GM21619 (cell line): ENCODE measurements around the gene ARMH1.

Source experiments
- ATAC-seq: cut with Tn5 transposase; IDR thresholded peaks from one replicate; pipeline ENCODE4 v1.9.1; 2021; ENCODE audit not compliant: unreplicated experiment

ARMH1 gene

DNA sequence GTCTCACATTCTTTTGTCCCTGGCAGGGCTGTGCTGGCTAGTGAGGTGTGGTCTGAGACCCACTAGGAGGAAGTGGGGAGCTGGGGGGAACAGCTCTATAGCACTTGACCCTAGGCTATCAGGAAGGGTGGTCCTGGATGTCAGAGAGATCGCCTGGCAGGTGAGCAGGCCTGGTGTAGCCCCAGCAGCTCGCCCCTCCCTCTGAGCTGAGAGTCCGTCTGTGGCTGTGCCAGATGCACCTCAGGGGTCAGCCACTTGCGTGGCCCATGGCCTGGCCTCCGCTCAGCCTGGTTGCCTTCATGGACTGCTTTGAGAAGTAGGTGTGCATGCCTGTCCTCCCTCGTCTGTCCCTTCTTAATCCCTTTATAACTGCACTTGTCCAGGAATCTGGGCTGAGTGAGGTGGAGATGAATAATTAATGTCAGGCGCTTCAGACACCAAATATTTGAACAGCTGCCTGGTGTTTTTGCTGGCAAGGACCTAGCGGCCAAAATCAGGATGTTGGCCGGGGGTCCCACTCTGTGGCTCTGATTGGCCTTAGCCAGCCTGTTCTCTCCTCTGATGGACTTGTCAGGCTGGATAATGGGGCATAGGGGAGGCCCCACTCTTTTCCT, 30.7 kb upstream of the ARMH1 start:
- ATAC-seq = no peak

DNA sequence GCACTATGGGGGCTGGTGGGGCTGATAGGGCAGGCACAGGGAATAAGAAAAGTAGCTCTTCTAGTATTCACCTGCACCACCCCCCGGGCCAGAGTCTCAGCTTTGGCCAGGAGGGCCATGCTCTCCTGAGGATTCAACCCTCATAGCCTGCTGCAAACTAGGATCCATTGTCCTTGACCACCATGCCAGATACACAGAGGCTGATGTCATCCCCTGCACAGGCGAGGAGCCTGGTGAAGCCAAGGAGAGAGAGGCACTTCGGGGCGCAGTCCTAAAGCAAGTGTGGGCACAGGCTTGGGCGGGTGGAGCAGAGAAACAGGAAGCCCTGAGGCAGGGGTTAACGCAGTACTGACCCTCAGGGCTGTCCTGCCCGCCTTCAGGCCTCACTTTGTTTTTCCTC, 29.7 kb upstream of the ARMH1 start:
- no peak for ATAC-seq

DNA sequence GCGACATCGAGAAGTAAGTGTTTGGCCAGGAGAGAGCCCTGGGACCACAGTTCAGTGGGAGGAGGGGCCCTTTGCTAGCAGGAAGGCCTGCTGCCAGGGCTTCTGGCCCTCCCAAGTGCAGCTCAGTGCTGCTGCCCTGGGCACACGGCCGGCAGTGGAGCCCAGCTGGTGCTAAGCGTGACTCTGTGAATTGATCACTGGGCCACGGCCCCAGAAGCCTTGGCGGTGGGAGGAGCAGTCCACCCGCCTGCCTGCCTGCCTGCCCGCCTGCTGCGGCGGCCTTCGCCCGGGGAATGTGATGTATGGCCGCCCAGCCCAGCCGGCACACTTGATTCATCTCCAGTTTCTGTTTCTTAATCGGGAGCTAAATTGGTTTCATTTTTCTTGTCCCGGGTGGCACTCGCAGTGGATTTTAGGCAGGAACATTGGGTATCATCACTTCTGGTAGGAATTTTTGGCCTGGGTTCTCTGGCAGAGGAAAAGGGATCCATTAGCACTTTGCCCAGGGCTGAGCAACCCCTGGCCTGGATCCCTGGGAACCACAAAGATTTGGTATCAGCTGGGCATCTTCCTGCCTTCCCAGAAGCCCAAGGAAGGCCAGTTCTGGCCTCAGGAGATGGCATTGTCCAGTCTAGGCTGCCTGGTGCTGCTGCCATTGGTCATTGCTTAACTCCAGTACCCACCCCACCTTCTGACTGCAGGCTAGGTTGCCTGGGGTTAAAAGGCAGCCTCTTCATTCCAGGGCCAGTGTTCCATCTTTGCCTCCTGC, 28.9 kb upstream of the ARMH1 start:
- ATAC-seq = no peak

DNA sequence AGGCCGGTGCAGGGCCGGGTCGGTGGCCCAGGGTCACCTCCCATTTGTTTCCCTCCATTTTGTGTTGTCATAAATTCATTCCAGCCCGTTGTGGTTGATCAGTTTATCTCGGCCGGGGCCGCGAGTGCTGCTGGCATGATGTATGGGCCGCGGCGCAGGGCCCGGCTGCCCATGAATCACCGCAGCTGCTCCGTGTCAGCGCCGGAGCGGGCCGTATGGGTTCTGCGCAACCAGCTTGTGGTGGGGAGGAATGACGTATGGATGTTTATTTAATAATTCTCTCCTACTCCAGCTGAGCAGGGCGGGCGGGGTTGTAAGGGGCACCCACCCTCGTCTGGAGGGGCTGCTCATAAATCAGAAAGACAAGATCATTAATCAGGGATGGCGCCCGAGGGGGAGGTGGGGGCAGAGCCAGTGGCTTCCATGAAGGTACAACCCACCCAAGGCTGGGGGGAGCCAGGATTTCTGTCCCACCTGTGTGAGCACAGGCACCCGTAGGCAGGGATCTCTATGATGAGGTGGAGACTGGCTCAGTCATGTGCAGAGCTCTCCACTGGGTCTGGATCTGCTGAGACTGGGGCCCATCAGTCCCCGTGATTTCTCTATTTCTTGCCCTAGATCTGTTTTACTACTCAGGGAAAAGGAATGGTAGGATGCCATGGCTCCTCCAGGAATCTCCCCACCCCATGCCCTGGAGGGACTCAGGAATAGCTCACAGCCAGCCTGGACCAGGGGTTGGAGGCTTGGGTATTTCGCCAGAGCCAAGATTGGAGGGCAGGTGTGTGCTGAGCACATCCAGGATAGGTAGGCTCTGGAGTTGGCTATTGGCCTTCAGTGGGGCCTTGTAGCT, 28.0 kb upstream of the ARMH1 start:
- ATAC-seq = no peak

DNA sequence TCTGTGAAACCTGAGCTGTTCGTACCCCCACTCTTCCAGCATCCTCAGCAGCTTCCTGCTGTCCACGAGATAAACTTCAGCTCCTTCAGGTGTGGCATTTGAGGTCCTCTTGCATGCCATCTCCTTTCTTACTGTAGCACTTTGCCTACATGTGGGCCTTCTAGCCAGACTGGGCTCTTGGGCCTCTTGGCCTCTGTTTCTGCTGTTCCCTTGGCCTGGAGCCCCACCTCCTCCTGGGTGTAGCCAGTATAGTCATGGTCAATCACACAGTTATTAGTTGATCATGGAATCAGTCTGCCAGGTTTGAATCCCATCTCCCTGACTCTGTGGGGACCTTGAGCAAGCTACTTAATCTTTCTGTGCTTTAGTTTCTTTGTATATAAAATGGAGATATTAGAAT, 26.6 kb upstream of the ARMH1 start:
- ATAC-seq = no peak

DNA sequence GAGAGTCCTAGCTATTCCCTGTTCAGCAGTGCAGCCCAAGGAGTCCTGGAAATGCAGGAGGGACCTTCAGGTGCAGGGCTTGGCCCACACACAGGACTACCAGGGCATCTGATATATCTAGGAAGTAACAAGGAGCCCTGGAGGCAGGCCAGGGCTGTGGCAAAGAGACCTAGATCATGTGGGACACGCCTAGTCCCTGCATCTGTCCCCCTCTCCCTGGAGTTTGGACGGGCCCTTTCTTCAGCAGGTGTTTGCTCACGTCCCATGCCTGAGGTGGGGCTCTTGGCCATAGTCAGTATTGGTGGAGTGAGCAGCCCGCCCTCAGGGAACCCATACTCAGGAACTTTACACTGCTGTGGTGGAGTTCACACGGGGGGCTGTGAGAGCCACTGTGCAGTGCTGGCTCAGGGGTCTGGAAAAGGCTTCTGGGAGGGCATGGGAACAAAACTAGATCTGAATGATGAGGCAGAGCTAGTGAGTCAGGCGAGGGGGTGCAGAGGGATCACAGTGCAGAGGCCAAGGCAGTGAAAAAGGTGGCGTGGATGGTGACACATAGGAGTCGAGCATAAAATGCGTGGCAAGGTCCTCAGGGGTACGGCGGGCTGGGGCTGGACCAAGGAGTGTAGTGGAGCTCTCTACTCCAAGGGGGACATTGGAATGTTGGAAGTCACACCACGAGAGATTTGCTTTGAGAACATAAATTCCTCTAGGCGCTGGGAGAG, 25.8 kb upstream of the ARMH1 start:
- no peak for ATAC-seq

- ATAC-seq = no peak
Measured at GRCh38 chr1:44649788-44650158, 24.7 kb upstream of the ARMH1 start.

- no peak for ATAC-seq
Measured at GRCh38 chr1:44650159-44650831, 24.2 kb upstream of the ARMH1 start.

- no peak for ATAC-seq
Measured at GRCh38 chr1:44651069-44651468, 23.4 kb upstream of the ARMH1 start.

GRCh38 chr1:44652445-44653106, 21.9 kb upstream of the ARMH1 start:
- no peak for ATAC-seq

DNA sequence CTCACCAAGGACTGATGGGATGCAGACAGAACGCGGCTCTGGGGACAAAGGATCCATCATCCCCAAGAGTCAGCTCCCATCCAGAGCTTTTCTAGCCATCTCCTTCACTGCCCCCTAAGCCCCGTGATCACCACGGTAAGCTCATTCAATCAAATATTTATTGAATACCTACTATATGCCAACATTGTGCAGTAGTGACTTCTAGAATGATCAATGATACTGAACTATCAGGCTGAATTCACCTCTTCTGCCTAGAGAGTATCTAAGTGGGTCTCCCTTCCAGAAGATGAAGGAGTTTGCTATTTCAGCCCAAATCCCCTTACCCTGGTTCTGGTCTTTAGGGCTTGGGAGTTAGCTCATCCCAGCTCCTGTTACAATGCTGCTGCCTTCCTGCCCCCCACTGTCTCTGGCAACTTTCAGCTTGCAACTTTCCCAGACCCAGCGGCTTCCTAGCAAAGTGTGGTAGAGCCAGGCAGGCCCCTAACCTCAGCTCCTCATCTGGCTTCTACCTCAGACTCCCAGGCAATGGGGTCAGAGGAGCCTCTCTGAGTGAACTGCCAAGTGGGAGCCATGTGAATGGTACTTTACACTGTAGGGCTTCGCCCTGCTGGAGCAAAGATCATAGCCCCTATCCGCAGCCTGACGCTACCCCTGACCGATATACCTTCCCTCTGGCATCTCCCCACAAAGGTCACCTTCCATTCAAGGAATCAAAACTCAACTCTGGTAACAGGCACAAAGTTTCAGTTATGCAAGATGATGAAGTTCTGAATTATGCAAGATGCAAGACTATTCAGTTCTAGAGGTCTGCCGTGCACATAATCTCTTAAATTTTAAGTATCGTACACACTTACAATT, 21.2 kb upstream of the ARMH1 start:
- no peak for ATAC-seq

GRCh38 chr1:44654621-44655187, 19.8 kb upstream of the ARMH1 start:
- no peak for ATAC-seq

- ATAC-seq = no peak
Measured at GRCh38 chr1:44655609-44656008, 18.9 kb upstream of the ARMH1 start.

- no peak for ATAC-seq
Measured at GRCh38 chr1:44659566-44659965, 14.9 kb upstream of the ARMH1 start.

GRCh38 chr1:44660176-44660575, 14.3 kb upstream of the ARMH1 start:
- no peak for ATAC-seq

DNA sequence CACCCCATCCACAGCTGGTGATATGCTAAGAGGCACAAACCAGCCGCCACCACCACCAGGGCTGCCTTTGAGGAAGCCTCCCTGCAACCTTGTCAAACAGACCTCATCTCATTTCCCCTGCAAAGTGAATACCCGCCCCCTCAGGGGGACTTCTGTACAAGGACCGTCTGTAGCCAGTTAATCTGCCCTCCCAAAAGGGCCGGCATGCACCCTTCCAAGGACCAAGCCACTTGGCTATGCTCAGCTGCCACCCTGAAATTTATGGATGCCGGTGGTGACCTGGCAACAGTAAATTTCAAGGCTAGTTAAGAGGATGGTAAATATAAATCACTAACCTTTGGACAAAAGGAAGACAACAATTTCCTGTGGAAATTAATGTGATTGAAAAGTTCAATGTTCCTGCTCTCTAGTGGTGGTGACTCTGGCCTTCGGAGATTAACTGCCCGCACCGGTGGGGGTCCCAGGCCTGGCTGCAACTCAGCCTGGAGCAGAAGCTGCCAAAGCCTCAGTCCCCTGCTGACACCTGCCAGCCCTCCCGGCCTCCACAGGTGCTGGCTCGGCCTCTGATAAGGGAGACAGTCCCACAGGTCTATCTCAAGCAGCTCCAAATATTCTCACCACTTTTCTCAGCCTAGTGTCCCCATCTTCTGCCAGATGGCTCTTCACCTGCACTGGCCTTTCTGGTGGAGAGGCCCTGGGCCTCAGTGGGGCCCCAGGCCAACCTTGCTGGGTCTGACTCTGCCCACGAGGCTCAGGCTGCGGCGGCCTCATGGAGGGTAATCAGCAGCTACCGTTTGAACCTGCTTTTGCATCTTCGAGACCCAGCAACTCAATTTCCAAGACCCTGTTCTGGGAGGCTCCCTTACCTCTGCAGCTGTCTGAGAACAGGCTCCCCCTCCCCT, 12.5 kb upstream of the ARMH1 start:
- ATAC-seq = no peak

- ATAC-seq = no peak
Measured at GRCh38 chr1:44662683-44663030, 11.9 kb upstream of the ARMH1 start.

- no peak for ATAC-seq
Measured at GRCh38 chr1:44663417-44663816, 11.1 kb upstream of the ARMH1 start.
